Measurements from ENCODE around the gene NDUFS3.

Gene NDUFS3

DNA sequence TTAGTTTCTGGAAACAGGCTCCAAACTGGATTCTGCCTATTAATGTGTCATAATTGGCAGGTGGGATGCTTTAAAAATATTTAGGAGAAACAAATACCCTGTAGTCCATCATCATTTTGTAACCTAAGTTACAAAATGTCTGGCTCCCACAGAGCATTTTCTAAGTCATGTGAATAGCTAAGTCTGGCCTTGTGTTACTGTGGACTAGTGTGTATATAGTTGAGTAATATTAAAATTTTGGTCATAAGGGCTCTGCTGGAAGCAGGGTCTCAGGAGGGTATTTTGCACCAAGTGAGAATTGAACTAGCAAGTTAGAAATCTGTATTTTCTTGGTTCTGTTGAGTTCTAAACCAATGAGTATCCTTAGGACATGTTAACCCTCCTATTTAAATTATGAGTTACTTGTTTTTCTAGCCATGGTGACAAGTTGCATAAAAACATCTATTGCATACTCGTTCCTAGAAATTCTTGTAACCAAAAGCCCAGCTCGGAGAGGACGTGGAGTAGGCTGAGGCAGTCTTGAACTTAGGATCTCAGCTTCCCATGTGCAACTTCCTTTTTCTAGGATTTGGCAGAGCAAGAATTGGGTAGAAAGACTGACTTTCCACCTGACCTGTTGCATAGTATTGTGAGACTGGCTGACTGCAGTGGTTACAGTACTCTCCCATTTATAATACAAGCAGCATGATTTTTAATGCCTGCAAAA lies 8.1 kb upstream of the NDUFS3 start:
- no peak for DNase-seq

DNA sequence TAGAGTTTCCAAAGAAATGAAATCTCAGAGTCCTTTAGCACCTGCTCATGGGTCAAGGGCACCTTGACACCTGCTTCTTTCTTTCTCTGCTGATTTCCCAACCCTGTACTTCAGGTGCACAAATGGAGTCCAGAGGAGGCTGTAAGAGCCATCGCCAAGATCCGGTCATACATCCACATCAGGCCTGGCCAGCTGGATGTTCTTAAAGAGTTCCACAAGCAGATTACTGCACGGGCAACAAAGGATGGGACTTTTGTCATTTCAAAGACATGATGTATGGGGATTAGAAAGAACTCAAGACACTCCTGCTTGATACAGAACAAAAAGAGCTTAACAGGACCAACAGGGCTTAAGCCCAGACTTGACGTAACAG lies 7.5 kb upstream of the NDUFS3 start:
- no peak for DNase-seq
- no peak for TF ChIP-seq POLR2A (IDR thresholded peaks at IDR 0.05; ENCODE audit: low read length)
- no peak for TF ChIP-seq GATA1 (IDR thresholded peaks at IDR 0.05; ENCODE audit: low read depth, low read length)

More for the DNA sequence above, 8.1 kb upstream of the NDUFS3 start:
- no peak for TF ChIP-seq POLR2A (IDR thresholded peaks at IDR 0.05; ENCODE audit: low read length)
- TF ChIP-seq GATA1 (IDR thresholded peaks at IDR 0.05; ENCODE audit: low read depth, low read length), result no peak

DNA sequence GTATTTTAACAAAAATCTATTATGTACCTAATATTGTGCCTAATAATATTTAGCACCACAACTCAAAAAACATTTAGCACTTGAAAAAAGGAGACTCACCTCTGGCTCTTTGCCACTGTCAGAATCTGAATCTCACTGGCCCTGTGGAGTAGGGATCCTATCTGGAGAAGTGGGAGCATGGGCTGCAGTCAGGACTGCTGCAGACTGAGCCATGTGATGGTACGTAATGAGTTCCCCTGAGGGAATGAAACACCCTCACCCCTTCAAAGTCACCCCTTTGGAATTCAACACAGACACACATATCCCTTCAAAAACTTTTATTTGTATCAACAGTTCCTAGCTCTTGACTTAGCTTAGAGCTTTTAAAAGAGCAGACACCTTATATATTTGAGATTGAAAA lies 7.0 kb upstream of the NDUFS3 start:
- TF ChIP-seq POLR2A (IDR thresholded peaks at IDR 0.05; ENCODE audit: low read length) (no peak), GATA1 (IDR thresholded peaks at IDR 0.05; ENCODE audit: low read depth, low read length) (no peak)
- DNase-seq, result no peak

DNA sequence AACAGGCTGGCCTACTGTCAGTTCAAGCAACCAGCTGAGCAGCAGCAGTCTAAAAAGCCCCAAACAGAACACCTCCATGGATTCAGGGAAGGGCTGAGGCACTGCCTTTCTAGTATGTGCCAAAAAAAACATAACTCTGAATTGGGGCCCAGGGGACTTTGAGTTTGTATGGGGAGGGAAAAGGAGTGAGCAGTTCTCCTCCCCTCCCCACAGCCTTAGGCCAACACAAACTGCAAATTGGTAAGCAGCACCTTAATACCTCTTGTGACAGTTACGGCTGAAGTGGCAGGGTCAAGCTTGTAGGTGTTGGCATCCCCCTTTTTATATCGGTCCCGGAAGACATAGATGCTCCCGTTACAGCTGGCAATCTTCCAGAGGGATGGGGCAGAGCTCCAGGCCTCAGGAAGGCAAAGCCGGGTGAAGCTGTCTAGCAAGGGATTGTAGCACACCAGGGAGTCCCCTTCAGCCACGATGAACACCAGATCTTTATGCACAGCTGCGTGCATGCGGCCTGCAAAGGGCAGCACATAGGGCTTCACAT lies 6.1 kb upstream of the NDUFS3 start:
- no peak for DNase-seq
- no peak for TF ChIP-seq POLR2A (IDR thresholded peaks at IDR 0.05; ENCODE audit: low read length)
- TF ChIP-seq GATA1 (IDR thresholded peaks at IDR 0.05; ENCODE audit: low read depth, low read length), result no peak

DNA sequence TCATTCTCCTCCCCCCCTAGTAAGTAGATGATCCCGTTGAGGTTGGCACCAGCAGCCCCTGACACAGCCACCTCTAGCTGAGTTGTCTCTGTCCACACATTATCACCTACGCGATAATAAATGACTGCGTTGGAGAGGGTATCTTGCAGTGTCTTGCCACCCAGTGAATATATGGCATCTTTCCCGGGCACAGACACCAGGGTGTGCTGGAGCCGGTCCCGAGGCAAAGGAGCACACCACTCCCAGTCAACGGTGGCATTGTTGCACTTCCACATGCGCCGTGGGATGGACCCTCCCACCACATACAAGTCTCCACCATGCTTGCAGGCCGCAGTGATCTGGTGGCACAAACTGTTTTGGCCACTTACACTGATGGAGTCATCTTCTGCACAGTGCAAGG lies 5.6 kb upstream of the NDUFS3 start:
- TF ChIP-seq POLR2A (IDR thresholded peaks at IDR 0.05; ENCODE audit: low read length) (no peak), GATA1 (IDR thresholded peaks at IDR 0.05; ENCODE audit: low read depth, low read length) (no peak)
- DNase-seq, result no peak

DNA sequence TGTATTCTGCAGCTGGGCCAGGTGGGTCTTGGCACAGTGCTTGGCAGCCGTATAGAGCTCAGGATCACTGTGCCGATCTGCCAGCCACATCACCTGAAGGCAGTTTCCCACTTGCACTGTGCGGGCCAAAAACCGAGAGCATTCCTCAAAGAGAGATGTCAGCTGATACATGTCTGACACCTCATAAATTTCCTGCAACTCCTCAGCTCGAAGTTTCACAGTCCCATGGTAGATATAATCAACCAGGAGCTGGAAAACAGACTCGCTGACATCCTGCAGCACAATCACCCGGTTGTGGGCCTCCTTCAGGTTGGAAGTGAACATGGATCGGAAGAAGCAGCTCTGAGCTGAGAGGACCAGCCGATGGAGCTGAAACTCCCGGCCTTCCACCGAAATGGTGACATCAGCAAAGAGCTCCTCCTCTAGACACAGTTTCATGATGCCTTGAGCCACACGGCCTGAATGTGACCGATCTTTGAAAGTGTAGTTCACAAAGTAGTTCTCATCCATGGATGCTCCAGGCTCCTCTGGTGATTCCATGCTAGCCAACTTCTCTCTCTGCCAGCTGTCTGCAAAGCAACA lies 1.3 kb upstream of the NDUFS3 start:
- TF ChIP-seq GATA1 (IDR thresholded peaks at IDR 0.05; ENCODE audit: low read depth, low read length) (no peak), POLR2A (IDR thresholded peaks at IDR 0.05; ENCODE audit: low read length) (no peak)
- no peak for DNase-seq

DNA sequence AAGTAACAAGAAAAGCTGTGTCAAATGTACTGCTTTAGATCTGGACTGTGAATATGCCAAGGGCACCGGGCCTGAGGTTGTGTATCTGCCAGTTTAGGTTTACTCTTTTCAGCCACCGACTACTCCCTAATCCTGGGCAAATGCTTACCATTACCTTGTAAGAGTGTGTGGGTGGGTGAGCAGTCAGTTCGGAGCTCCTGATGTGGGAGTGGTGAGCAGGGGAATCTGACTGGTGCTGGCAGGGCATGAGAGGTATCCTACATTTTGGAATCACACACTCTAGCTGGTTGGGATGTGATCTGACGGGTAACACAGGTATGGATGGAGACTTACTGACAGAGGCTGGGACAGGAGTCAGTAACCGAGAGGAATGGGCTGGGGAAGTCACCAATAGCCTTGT lies 5.0 kb downstream of the NDUFS3 start:
- TF ChIP-seq POLR2A (IDR thresholded peaks at IDR 0.05; ENCODE audit: low read length) (no peak), GATA1 (IDR thresholded peaks at IDR 0.05; ENCODE audit: low read depth, low read length) (no peak)
- DNase-seq, result no peak

DNA sequence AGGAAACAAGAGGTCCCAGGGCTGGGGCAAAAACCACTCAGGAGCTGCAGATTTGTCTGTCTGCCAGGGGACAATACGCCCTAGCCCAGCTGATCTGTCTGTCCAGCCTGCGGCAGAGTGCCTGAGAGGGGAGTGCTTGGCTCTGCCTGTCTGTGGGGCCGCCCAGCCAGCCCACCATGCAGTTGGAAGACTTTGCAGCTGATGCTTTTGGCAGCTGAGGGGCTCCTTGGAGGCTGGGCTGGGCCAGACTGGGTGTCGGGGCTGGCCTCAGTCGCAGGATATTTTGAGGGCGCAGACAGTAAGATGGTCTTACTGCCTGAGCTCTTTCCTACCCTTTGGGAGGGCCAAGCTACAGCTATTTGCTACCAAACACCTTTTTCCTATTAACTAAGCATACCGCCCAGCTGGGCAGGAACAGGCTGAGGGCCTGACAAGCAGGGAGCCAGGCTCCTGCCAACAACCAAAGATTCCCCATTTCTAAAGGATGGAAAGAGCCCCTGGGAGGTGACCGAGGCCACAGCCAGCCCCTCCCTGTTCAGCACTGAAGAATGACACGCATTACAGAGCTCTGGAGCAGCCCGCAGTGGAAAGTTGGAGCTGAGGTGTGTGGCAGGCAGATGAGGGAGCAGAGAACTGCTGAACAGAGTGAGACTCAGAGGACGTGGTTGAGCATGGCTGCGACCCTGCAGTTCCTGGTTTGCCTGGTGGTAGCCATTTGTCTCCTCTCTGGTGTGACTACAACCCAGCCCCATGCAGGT lies 7.4 kb downstream of the NDUFS3 start, which contains the start of gene FAM180B:
Gene FAM180B (plus strand): TSS at position 581 of the 758 bp plus-strand sequence. CDS start 91 bp downstream, at position 672.
- TF ChIP-seq POLR2A (IDR thresholded peaks at IDR 0.05; ENCODE audit: low read length), result no peak
- TF ChIP-seq GATA1 (IDR thresholded peaks at IDR 0.05; ENCODE audit: low read depth, low read length), result no peak
- DNase-seq, result no peak

DNA sequence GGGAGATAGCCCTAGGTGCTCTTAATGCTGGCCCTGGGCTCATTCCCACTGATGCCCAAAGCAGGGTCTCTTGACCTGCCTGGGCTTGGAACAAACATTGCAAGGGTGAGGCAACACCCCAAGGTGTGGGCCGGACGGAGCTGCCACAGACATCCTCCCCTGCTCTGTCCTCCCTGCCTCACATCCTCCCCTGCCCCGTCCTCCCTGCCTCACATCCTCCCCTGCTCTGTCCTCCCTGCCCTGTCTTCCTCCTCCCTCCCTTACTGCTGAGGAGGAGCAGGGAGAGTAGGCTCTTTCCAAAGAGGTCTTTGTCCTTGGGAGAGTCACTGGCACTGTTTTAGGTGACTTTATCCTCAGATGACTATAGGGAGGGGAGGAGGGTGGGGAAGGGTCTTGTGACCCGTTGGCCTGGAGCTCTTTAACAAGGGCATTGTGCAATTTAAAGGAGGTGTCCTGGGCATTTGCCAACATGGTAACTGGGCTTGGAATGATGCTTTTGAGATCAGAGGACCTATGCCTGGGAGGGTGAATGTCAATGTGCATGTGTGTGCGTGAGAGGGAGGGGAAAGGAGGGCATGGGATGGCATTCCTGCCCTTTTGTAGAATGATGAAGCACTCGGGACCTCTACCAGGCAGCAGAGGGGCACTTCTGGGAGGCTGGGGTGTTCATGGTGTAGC lies 8.3 kb downstream of the NDUFS3 start:
- DNase-seq, result no peak
- no peak for TF ChIP-seq POLR2A (IDR thresholded peaks at IDR 0.05; ENCODE audit: low read length)

DNA sequence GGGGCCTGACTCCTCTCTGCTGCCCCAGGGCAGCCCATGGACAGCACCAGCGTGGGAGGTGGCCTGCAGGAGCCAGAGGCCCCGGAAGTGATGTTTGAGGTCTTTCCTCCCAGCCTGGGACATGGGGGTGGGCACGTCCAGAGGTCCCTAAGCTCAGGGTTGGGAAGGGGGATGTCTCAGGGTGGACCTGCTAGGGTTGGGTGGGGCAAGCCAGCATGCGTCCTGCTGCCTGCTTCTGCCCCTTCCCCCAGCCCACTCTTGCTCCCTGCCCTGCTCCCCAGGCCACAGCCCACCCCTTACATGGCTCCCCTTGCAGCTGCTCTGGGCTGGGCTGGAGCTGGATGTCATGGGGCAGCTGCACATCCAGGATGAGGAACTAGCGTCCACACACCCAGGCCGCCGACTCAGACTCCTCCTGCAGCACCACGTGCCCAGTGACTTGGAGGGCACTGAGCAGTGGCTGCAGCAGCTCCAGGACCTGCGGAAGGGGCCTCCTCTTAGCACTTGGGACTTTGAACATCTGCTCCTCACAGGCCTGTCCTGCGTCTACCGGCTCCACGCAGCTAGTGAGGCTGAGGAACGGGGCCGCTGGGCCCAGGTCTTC lies 9.0 kb downstream of the NDUFS3 start:
- TF ChIP-seq POLR2A (IDR thresholded peaks at IDR 0.05; ENCODE audit: low read length) (no peak), GATA1 (IDR thresholded peaks at IDR 0.05; ENCODE audit: low read depth, low read length) (no peak)
- DNase-seq, result no peak

DNA sequence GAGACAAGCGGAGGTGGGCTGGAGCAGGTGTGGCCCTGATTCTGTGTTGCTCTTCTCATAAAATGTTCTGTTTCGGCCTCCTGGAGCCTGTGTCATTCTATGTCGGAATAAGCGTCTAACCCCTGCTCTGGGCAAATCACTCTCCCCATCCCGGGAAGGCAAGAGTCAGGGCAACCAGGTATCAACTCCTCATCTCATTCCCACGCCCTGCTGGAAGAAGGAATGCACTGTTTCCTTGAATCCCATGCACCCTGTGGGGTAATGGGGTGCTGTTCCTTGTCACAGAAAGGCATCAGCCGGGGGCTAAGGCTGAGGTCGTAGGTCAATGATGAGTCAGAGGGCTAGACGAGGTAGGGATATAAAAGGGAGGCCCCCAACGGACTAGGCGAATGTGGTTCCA lies 10.2 kb downstream of the NDUFS3 start:
- no peak for DNase-seq
- TF ChIP-seq POLR2A (IDR thresholded peaks at IDR 0.05; ENCODE audit: low read length) (no peak), GATA1 (IDR thresholded peaks at IDR 0.05; ENCODE audit: low read depth, low read length) (no peak)

DNA sequence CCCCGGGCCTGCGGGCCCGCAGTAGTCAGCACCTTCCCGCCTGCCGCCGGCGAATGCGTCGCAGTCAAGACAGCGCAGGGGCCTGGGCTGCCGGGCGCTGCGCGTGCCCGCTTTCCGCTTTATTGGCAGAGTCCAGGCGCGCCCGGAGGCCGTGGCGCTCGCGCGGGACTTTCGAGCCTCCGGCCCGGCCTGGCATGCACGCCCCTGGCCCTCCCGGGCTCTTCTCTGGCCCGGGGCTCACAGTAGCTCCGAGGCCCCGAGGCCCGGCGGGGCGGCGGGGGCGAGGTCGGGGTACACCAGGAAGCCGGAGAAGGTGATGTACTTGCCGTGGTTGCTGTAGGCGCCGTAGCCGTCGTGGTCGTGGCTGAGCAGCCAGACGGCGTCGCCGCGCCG lies 10.7 kb downstream of the NDUFS3 start:
- DNase-seq, result no peak

More for the DNA sequence above, 10.7 kb downstream of the NDUFS3 start:
- TF ChIP-seq GATA1 (IDR thresholded peaks at IDR 0.05; ENCODE audit: low read depth, low read length) (no peak), POLR2A (IDR thresholded peaks at IDR 0.05; ENCODE audit: low read length) (no peak)
